ENCODE results near the gene IFNA1. TPM values are rescaled to one million over a fixed set of nuclear protein-coding genes. Genes with fewer than 3 reads are reported as not detected.
A peak's percentile ranks its signal among the peaks of the same experiment; 100 is the strongest.

IFNA1 gene
- total and polyA plus RNA-seq, 5 donors = not detected

DNA sequence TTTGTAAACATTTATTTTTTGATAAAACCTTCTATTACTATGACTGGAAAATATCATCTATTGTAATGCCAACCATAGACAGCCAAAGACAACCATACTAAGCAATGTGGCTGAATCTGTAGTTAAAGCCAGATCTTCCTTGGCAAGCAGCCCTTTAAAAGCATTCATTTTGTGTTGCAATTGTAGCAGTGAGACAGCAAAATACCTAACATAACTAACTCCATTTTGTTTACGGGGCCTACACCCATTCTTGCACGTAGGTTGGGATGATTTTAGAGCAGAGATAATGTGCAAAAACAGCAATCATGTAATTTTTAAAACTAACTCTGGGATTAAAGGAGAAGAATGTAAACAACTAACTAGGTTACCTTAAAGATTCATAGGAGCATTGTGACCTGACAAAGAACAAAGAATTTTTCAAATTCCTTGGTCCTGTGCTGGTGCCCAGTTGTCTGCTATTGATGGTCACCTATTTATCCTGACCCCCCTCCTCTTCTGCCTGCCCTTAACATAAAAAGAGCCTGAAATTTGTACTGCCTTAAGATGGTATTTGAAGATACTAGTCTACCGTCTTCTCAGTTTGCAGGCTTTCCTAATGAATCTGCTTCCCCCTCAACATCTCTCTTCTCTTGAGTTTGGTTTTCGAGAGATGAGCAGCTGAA is 10.6 kb downstream of the IFNA1 start:
- Histone ChIP-seq H3K9me3 (ENCODE audit: control insufficient read depth, low read length) (no peaks in the 10 kb centered on the region), H3K4me3 (ENCODE audit: low read length) (no peak overlapping the region), H3K27me3 (ENCODE audit: control insufficient read depth, insufficient read depth) (no peaks in the 10 kb centered on the region), H3K27ac (ENCODE audit: low read length) (no peak overlapping the region), H3K4me1 (ENCODE audit: control insufficient read depth, insufficient read depth, low read length) (no peaks in the 10 kb centered on the region)
- ATAC-seq (no peak), DNase-seq (no peak)
- WGBS = 65% methylated on average over 4 of the region's 4 CpGs
- intact Hi-C loops (cut with DNase I) = no loop called here

DNA sequence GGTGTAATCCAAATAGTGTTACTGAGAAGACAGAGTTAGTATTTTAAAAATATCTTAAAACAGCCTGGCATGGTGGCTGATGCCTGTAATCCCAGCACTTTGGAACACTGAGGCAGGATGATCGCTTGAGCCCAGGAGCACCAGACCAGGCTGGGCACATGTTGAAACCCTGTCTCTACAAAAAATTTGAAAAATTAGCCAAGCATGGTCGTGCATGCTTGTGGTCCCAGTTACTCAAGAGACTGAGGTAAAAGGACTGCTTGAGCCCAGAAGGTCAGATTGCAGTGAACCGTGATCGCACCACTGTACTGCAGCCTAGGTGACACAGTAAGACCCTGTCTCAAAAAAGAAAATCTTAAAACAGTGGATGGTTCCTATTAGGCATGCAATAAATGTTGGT is 12.4 kb downstream of the IFNA1 start:
- no peak overlapping the region for H3K4me3 ChIP-seq (ENCODE audit: low read length)
- H3K9me3 ChIP-seq (ENCODE audit: control insufficient read depth, low read length) = no peaks in the 10 kb centered on the region
- 76% methylated on average over 4 of the region's 4 CpGs for WGBS
- no peak for ATAC-seq
- no peak overlapping the region for H3K27ac ChIP-seq (ENCODE audit: low read length)
- H3K27me3 ChIP-seq (ENCODE audit: control insufficient read depth, insufficient read depth) = no peaks in the 10 kb centered on the region
- no peaks in the 10 kb centered on the region for H3K4me1 ChIP-seq (ENCODE audit: control insufficient read depth, insufficient read depth, low read length)
- intact Hi-C loops (cut with DNase I) = no loop called here
- DNase-seq = no peak

DNA sequence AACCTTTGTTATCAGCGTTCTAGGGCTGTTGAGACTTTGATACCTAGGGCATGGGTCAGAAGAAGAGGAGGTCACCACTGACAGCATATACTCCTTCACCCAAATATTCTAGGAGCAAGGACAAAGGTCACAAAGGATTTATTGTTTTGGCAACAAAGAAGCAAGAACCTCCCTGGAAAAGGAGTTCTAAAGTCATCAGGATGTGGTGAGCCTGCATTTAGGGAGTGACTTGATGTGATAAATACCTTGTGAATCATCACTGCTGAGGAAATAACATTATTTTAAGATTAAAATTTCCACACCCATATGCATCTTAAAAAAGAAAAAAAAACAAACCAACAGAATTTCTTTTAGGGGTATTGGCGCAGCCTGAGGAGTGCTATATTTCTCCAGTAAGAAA is 13.9 kb downstream of the IFNA1 start:
- intact Hi-C loops (cut with DNase I) = no loop called here
- Histone ChIP-seq H3K9me3 (ENCODE audit: control insufficient read depth, low read length) (no peaks in the 10 kb centered on the region), H3K4me1 (ENCODE audit: control insufficient read depth, insufficient read depth, low read length) (no peaks in the 10 kb centered on the region), H3K27ac (ENCODE audit: low read length) (no peak overlapping the region), H3K27me3 (ENCODE audit: control insufficient read depth, insufficient read depth) (no peaks in the 10 kb centered on the region), H3K4me3 (ENCODE audit: low read length) (no peak overlapping the region)
- 62% methylated on average over 2 of the region's 2 CpGs for WGBS
- DNase-seq = no peak
- no peak for ATAC-seq

DNA sequence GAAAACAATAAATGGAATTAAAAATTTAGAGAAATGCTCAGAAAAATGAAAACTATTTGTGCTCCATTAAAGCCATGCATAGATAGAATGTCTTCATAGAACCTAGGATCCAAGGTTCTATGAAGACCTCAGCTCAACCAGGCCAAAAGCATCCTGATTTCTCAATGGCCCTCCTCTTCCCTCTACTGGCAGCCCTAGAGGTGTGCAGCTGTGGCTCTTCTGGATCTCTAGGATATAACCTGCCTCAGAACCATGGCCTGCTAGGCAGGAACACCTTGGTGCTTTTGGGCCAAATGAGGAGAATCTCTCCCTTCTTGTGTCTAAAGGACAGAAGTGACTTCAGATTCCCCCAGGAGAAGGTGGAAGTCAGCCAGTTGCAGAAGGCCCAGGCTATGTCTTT is 15.1 kb downstream of the IFNA1 start:
- Histone ChIP-seq H3K4me3 (ENCODE audit: low read length) (no peak overlapping the region), H3K9me3 (ENCODE audit: control insufficient read depth, low read length) (no peaks in the 10 kb centered on the region), H3K27me3 (ENCODE audit: control insufficient read depth, insufficient read depth) (no peaks in the 10 kb centered on the region), H3K27ac (ENCODE audit: low read length) (no peak overlapping the region), H3K4me1 (ENCODE audit: control insufficient read depth, insufficient read depth, low read length) (no peaks in the 10 kb centered on the region)
- ATAC-seq (peak in 1 of 2 donors; percentile 57), DNase-seq (no peak)
- intact Hi-C loops (cut with DNase I) = no loop called here

DNA sequence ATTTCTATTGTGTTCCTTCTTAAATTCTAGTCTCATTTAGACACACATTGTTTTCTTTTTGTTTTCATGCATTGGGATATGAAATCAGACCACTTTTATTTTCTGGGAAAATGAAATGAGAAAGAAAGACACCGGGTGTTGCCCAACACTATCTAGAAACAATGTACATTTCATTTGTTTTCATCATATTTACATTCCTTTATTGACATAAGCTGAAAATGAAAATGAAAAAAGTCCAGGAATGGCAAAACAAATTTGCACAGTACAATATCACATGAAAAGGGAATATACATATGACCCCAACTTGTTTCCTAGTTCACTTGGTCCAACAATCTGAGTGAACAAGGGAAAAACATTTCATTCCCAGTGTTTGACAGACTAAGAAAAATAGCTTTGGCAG is 21.1 kb downstream of the IFNA1 start:
- intact Hi-C loops (cut with DNase I) = loop anchor here in 1 of 4 donors (10.0 kb wide), 1 partner anchor 323 kb away; no protein-coding TSS in a partner anchor
- H3K4me3 ChIP-seq (ENCODE audit: low read length) = no peak overlapping the region
- H3K27ac ChIP-seq (ENCODE audit: low read length) = no peak overlapping the region
- no peaks in the 10 kb centered on the region for H3K27me3 ChIP-seq (ENCODE audit: control insufficient read depth, insufficient read depth)
- no peaks in the 10 kb centered on the region for H3K9me3 ChIP-seq (ENCODE audit: control insufficient read depth, low read length)
- no peaks in the 10 kb centered on the region for H3K4me1 ChIP-seq (ENCODE audit: control insufficient read depth, insufficient read depth, low read length)
- WGBS = 88% methylated on average over 1 of the region's 1 CpG
- ATAC-seq (no peak), DNase-seq (no peak)

DNA sequence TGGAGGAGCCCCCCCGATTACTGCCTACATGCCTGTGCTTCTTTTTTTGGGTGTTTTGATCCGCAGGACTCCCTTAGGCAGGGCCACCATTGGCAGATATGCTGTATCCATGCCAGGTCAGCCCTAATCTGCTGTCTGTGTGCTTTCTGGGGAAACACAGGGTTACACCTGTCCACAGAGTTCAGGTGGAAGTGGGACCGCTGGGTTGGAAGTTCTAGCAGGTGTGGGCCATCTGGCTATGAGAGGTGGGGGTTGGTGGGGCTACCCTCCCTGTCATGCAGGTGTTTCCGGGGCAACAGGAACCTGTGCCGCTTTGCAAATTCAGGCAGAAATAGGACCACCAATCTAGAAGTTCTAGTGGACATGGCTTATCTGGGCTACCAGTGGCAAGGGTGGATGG is 24.9 kb downstream of the IFNA1 start:
- Histone ChIP-seq H3K9me3 (ENCODE audit: control insufficient read depth, low read length) (no peaks in the 10 kb centered on the region), H3K27ac (ENCODE audit: low read length) (no peak overlapping the region)

DNA sequence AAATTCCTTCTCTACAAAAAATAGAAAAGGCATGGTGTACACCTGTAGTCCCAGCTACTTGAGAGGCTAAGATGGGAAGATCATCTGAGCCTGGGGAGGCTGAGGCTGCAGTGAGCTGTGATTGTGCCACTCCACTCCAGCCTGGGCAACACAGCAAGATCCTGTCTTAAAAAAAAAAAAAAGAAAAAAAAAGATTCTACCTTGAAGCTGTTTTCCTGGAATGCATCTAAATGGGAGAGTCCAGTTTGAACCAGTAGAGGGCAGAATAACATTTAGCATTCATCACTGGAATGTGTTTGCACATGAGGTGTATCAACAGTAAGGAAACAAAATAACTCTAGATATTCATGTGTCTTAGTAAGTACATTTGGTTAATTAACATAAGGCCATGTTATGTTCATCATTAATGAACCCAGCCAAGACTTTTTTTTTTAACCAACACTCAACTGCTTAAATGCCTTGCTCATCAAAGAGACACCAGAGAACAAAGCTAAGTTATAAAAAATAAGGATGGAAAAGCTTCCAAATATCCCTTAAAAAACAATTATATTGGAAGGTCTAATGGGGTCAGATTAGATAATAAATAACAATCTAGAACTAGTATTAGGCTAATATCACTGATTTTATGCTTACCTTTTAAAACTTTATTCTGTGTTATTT is 25.8 kb downstream of the IFNA1 start:
- intact Hi-C loops (cut with DNase I) = loop anchor here in 1 of 4 donors (10.0 kb wide), 1 partner anchor 319 kb away; no protein-coding TSS in a partner anchor

More for the DNA sequence above, 24.9 kb downstream of the IFNA1 start:
- Histone ChIP-seq H3K27me3 (ENCODE audit: control insufficient read depth, insufficient read depth) (no peaks in the 10 kb centered on the region), H3K4me3 (ENCODE audit: low read length) (no peak overlapping the region), H3K4me1 (ENCODE audit: control insufficient read depth, insufficient read depth, low read length) (no peaks in the 10 kb centered on the region)
- 91% methylated on average over 5 of the region's 5 CpGs for WGBS
- ATAC-seq (no peak), DNase-seq (no peak)
- intact Hi-C loops (cut with DNase I) = loop anchor here in 1 of 4 donors (10.0 kb wide), 1 partner anchor 320 kb away; no protein-coding TSS in a partner anchor

DNA sequence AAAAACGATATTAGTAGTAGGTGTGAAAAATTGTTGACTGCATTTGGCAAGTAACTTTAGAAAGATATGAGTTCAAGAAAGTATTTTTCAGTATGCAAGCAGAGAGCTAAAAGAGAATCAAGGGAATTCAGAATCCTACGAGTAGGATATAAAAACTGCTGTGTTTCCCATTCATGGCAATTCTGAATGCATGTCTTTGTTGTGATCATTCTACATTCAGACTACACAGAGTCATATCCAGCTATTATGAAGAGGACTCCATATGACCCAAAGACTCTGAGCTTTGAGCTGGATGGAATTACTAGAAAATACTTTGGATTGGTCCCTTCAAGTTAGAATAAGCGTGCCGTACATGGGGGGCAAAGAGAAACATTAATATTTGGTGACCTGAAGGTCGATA is 29.9 kb downstream of the IFNA1 start:
- 77% methylated on average over 5 of the region's 5 CpGs for WGBS
- Histone ChIP-seq H3K27me3 (ENCODE audit: control insufficient read depth, insufficient read depth) (no peaks in the 10 kb centered on the region), H3K4me1 (ENCODE audit: control insufficient read depth, insufficient read depth, low read length) (no peaks in the 10 kb centered on the region), H3K4me3 (ENCODE audit: low read length) (no peak overlapping the region), H3K27ac (ENCODE audit: low read length) (no peak overlapping the region), H3K9me3 (ENCODE audit: control insufficient read depth, low read length) (no peaks in the 10 kb centered on the region)
- intact Hi-C loops (cut with DNase I) = no loop called here
- ATAC-seq = no peak
- no peak for DNase-seq

More for the DNA sequence above, 25.8 kb downstream of the IFNA1 start:
- no peak for DNase-seq
- no peaks in the 10 kb centered on the region for H3K9me3 ChIP-seq (ENCODE audit: control insufficient read depth, low read length)
- H3K27ac ChIP-seq (ENCODE audit: low read length) = no peak overlapping the region
- no peak for ATAC-seq
- H3K4me1 ChIP-seq (ENCODE audit: control insufficient read depth, insufficient read depth, low read length) = no peaks in the 10 kb centered on the region
- H3K27me3 ChIP-seq (ENCODE audit: control insufficient read depth, insufficient read depth) = no peaks in the 10 kb centered on the region
- H3K4me3 ChIP-seq (ENCODE audit: low read length) = no peak overlapping the region

DNA sequence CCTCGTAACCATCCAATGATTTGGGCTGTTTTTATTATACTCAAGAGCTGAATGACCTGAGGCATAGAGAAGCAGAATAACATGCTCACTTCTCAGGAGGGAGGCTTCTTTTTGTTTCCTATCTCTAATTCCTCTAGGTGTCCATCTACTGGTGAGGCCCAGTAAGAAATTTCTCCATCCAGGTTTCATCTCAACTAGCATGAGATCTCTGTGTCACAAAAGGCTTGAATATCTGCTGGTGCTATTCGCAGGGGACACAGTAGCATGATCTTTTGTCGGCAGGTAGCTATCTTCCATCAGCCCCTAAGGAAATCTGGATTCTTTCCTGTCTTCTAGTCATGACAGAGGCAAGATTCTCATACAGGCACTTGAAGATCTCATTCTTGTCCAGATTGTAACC is 33.0 kb downstream of the IFNA1 start:
- ATAC-seq (no peak), DNase-seq (no peak)
- H3K27ac ChIP-seq (ENCODE audit: low read length) = no peak overlapping the region
- H3K4me1 ChIP-seq (ENCODE audit: control insufficient read depth, insufficient read depth, low read length) = no peaks in the 10 kb centered on the region
- H3K4me3 ChIP-seq (ENCODE audit: low read length) = no peak overlapping the region
- intact Hi-C loops (cut with DNase I) = no loop called here
- H3K27me3 ChIP-seq (ENCODE audit: control insufficient read depth, insufficient read depth) = no peaks in the 10 kb centered on the region
- 82% methylated on average over 3 of the region's 3 CpGs for WGBS
- H3K9me3 ChIP-seq (ENCODE audit: control insufficient read depth, low read length) = no peaks in the 10 kb centered on the region

DNA sequence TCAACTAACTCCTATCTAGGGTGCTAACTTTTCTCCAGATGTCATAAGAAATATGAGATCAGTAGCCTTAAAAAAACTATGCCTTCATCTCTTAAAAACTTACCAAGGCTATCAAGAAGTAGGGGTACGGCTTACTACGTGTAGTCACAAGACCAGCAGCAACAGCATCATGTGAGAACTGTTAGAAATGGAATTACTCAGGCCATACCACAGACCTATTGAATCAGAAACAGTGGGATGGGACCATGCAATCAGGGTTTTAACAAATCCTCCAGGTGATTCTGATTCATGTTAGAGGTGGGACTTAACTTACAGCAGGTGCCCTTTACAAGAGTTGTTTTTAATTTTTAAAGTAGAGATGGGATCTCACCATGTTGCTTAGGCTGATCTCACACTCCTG is 37.2 kb downstream of the IFNA1 start:
- H3K9me3 ChIP-seq (ENCODE audit: control insufficient read depth, low read length) = no peaks in the 10 kb centered on the region
- WGBS = 72% methylated on average over 2 of the region's 2 CpGs
- intact Hi-C loops (cut with DNase I) = no loop called here
- H3K4me1 ChIP-seq (ENCODE audit: control insufficient read depth, insufficient read depth, low read length) = no peaks in the 10 kb centered on the region
- DNase-seq (no peak), ATAC-seq (no peak)
- no peak overlapping the region for H3K27ac ChIP-seq (ENCODE audit: low read length)
- no peak overlapping the region for H3K4me3 ChIP-seq (ENCODE audit: low read length)
- H3K27me3 ChIP-seq (ENCODE audit: control insufficient read depth, insufficient read depth) = no peaks in the 10 kb centered on the region

DNA sequence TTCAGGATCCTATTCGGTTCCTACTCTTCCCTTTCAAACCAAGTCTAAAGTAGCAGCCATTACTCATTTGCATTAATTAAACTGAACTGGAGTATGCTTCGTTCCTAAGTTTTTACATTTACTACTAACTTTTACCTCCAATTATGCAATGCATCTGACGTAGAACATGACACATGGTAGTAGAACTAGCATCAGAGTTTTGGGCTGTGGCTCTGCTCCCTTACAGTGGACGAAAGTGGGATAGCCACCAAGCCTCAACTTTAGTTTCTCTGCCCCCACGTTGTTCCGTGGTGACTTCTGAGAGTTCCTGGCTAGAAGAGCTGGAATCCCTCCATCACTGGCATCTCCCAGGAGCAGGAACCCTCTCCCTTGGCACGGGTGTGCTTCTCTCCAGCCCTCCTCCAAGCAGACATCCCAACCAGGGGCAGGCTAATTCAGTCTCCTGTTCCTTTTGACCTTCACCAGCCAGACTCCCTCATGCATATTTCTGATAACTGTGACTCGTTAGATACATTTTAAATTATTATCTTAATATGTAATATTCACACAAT is 39.0 kb downstream of the IFNA1 start:
- Histone ChIP-seq H3K4me3 (ENCODE audit: low read length) (no peak overlapping the region), H3K27ac (ENCODE audit: low read length) (no peak overlapping the region), H3K9me3 (ENCODE audit: control insufficient read depth, low read length) (no peaks in the 10 kb centered on the region), H3K4me1 (ENCODE audit: control insufficient read depth, insufficient read depth, low read length) (no peaks in the 10 kb centered on the region), H3K27me3 (ENCODE audit: control insufficient read depth, insufficient read depth) (no peaks in the 10 kb centered on the region)
- 60% methylated on average over 8 of the region's 8 CpGs for WGBS
- no peak for DNase-seq
- intact Hi-C loops (cut with DNase I) = no loop called here
- ATAC-seq = no peak
